Astrocyte (in vitro differentiated cells and primary cell): Measurements from ENCODE around the gene TMEM17.

Experiments
- EZH2 ChIP-seq: IDR thresholded peaks from 2 replicates; pipeline ENCODE4 v1.6.1; 2012; ENCODE audit warnings: mild to moderate bottlenecking, low read length, inconsistent platforms; ENCODE audit not compliant: insufficient read depth
- TF ChIP-seq, protein P1 (sequence below): IDR thresholded peaks from 2 replicates; pipeline ENCODE4 v1.5.1; 2011; ENCODE audit warnings: low read depth, mild to moderate bottlenecking, inconsistent platforms, low read length, moderate library complexity; ENCODE audit not compliant: insufficient read depth

- TF ChIP-seq, protein P1, sequence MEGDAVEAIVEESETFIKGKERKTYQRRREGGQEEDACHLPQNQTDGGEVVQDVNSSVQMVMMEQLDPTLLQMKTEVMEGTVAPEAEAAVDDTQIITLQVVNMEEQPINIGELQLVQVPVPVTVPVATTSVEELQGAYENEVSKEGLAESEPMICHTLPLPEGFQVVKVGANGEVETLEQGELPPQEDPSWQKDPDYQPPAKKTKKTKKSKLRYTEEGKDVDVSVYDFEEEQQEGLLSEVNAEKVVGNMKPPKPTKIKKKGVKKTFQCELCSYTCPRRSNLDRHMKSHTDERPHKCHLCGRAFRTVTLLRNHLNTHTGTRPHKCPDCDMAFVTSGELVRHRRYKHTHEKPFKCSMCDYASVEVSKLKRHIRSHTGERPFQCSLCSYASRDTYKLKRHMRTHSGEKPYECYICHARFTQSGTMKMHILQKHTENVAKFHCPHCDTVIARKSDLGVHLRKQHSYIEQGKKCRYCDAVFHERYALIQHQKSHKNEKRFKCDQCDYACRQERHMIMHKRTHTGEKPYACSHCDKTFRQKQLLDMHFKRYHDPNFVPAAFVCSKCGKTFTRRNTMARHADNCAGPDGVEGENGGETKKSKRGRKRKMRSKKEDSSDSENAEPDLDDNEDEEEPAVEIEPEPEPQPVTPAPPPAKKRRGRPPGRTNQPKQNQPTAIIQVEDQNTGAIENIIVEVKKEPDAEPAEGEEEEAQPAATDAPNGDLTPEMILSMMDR, result no peak
- no peak for TF ChIP-seq EZH2
These were observed 19.6 kb downstream of the TMEM17 start for GRCh38 chr2:62486439-62486765.
